HAP-1 (cell line): ENCODE results near the gene SPOCK2.

ENCODE experiments used
- DNase-seq, 2 experiments: peaks; one replicate each; pipeline ENCODE4 v3.0.0-alpha.2; 2016 to 2020; ENCODE audit warnings: low spot score in 2 of 2
- H3K27me3 ChIP-seq: fragments of 250-450 bp; sonication (Bioruptor Pico); 2 replicates; pipeline ENCODE4 v1.5.1; 2020; ENCODE audit warnings: low read depth, mild to moderate bottlenecking, moderate library complexity
- H3K36me3 ChIP-seq: fragments of 250-450 bp; sonication (Bioruptor Pico); replicated peaks from 2 replicates; pipeline ENCODE4 v1.5.1; 2020; ENCODE audit warnings: mild to moderate bottlenecking
- H3K4me1 ChIP-seq: fragments of 250-450 bp; sonication (Bioruptor Pico); 2 replicates; pipeline ENCODE4 v1.5.1; 2020; ENCODE audit warnings: mild to moderate bottlenecking
- H3K4me3 ChIP-seq: fragments of 250-450 bp; sonication (Bioruptor Pico); 2 replicates; pipeline ENCODE4 v1.5.1; 2020; ENCODE audit warnings: mild to moderate bottlenecking, moderate library complexity
- H3K9me3 ChIP-seq: fragments of 250-450 bp; sonication (Bioruptor Pico); 2 replicates; pipeline ENCODE4 v1.5.1; 2020; ENCODE audit warnings: mild to moderate bottlenecking, moderate library complexity
- in situ Hi-C: fragments of 300-500 bp; cut with MboI; formaldehyde crosslinking; loops from 3 replicates; pipeline ENCODE4 v1.14.3; 2020; ENCODE audit warnings: low sequenced_read_pairs, inconsistent platforms, mixed read lengths

The SPOCK2 gene

DNA sequence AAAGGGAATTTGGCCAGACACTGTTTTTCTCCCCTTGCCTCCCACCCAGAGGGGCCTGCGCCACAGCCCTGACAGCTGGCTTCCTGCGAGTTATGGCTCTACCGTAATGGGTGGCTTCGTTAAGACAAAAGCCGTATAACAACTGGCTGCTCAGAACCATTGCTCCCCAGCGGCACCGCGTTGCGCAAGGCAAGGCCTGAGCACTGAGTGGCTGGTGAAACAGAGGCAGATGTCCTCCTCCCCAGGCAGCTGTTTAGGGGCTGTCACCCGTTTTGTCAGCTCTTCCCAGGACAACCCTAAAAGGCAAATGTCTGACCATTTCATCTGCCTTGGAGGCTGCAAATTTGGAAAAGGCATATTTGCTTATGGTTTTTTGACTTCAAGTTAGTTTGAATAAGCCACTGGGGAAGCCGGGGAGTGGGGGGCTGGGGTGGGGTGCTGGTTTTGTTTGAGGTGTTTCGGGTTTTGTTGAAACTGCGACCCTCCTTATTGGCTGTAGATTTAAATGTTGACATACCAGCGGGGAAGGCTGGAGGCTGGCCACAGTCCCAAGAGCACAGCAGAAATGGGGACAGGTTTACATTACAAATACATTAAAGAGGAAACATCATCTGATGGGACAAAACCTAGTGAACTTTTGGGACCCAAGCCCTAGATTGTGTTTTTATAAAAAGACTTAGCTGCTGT is 681 bp upstream of the SPOCK2 start:
- in situ Hi-C loops, result no loop called here
- DNase-seq, result no peak
- Histone ChIP-seq H3K4me1 (no peaks in the 10 kb centered on the region; the same call in 1 of the 2 replicates), H3K4me3 (no peak overlapping the region), H3K9me3 (no peaks in the 10 kb centered on the region), H3K27me3 (peaks cover 34% of the 10 kb centered on the region), H3K36me3 (no peaks in the 10 kb centered on the region)

DNA sequence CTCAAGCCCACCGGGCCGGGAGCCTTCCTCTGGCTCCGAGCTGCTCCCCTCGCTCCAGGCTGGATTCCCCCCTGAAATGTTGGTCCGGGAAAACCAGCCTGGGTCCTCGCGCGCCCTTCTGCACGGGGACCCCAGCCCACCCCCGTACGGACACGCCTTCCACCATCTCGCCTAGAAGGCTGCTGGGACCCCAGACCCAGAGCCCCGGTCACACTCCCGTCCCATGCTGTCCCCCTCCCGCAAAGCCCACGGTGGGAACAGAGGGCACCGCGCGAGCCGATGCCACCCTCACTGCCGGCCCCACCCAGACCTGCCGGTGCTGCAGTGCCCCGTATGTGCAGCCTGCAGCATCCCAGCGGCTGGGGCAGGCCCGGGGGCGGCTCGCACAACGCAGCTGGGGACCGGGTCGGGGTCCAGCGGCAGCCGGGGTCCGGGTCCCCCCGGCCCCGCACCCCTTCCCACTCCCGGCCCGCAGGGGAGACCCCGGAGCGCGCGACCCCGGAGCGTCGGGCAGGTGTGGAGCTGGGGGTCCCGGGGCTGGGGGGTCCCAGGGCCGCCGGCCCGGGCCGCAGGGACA is 871 bp downstream of the SPOCK2 start:
- Histone ChIP-seq H3K4me3 (no peak overlapping the region), H3K27me3 (peaks cover 34% of the 10 kb centered on the region), H3K4me1 (no peaks in the 10 kb centered on the region; the same call in 1 of the 2 replicates), H3K36me3 (no peaks in the 10 kb centered on the region), H3K9me3 (no peaks in the 10 kb centered on the region)
- in situ Hi-C loops, result no loop called here
- DNase-seq, result no peak

DNA sequence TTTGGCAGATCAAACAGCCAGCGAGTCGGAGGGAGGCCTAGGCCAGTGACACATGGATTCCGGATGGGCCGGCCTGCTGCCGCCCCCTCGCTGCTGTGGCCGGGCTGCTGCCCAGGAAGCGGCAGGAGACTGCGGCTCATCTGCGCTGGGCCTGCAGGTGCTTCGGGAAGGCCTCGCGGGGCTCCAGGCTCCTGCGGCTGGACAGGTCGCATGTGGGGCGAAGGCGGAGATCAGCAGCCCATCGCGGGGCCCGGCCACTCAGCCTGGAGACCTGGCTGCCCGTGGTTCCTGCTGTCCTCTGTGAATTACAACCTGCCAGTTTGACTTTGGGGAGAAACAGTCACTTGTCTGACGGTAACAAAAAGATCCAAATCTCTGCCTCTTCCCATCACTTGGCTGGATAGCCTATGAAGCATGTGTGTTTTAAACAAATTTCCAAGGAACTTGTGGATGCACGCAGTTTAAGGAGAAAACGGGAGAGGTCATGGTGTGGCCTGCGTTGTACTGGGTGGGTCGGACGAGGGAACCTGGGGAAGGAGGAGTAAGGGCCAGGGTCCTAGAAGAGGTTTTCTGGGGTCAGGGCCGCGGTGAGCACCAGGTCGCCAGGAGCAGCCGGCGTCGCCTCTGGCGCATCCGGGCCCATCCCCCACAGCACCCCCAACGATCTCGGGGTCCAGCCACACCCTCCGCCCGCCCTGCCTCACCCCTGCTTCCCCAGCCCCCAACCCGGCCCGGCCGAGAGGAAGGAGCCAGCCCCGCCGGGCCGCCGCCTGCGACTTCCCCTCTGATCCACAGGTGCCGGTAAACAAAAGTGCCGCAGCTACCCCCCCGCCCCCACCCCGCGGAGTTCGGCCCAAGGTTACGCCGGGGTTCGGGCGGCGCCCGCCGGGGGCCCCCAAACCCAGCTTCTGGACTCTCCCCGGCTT is 1.6 kb downstream of the SPOCK2 start:
- DNase-seq, result no peak
- no peaks in the 10 kb centered on the region for H3K36me3 ChIP-seq
- in situ Hi-C loops, result no loop called here
- H3K9me3 ChIP-seq, result no peaks in the 10 kb centered on the region
- peaks cover 34% of the 10 kb centered on the region for H3K27me3 ChIP-seq
- no peaks in the 10 kb centered on the region; the same call in 1 of the 2 replicates for H3K4me1 ChIP-seq
- no peak overlapping the region for H3K4me3 ChIP-seq

- peaks cover 34% of the 10 kb centered on the region for H3K27me3 ChIP-seq
- DNase-seq, result no peak
- in situ Hi-C loops, result no loop called here
- H3K9me3 ChIP-seq, result no peaks in the 10 kb centered on the region
- no peaks in the 10 kb centered on the region; the same call in 1 of the 2 replicates for H3K4me1 ChIP-seq
- H3K4me3 ChIP-seq, result no peak overlapping the region
- H3K36me3 ChIP-seq, result no peaks in the 10 kb centered on the region
Measured at GRCh38 chr10:72085864-72086465, 2.4 kb downstream of the SPOCK2 start.

- Histone ChIP-seq H3K27me3 (peaks cover 32% of the 10 kb centered on the region), H3K9me3 (no peaks in the 10 kb centered on the region), H3K36me3 (no peaks in the 10 kb centered on the region), H3K4me3 (no peak overlapping the region), H3K4me1 (no peaks in the 10 kb centered on the region; the same call in 1 of the 2 replicates)
- DNase-seq, result no peak
- in situ Hi-C loops, result no loop called here
Measured at GRCh38 chr10:72085166-72085565, 3.2 kb downstream of the SPOCK2 start.

GRCh38 chr10:72083790-72084459 is 4.4 kb downstream of the SPOCK2 start:
- peaks cover 32% of the 10 kb centered on the region for H3K27me3 ChIP-seq
- no peaks in the 10 kb centered on the region for H3K9me3 ChIP-seq
- no peaks in the 10 kb centered on the region; the same call in 1 of the 2 replicates for H3K4me1 ChIP-seq
- H3K36me3 ChIP-seq, result no peaks in the 10 kb centered on the region
- no peak for DNase-seq
- in situ Hi-C loops, result no loop called here
- no peak overlapping the region for H3K4me3 ChIP-seq

DNA sequence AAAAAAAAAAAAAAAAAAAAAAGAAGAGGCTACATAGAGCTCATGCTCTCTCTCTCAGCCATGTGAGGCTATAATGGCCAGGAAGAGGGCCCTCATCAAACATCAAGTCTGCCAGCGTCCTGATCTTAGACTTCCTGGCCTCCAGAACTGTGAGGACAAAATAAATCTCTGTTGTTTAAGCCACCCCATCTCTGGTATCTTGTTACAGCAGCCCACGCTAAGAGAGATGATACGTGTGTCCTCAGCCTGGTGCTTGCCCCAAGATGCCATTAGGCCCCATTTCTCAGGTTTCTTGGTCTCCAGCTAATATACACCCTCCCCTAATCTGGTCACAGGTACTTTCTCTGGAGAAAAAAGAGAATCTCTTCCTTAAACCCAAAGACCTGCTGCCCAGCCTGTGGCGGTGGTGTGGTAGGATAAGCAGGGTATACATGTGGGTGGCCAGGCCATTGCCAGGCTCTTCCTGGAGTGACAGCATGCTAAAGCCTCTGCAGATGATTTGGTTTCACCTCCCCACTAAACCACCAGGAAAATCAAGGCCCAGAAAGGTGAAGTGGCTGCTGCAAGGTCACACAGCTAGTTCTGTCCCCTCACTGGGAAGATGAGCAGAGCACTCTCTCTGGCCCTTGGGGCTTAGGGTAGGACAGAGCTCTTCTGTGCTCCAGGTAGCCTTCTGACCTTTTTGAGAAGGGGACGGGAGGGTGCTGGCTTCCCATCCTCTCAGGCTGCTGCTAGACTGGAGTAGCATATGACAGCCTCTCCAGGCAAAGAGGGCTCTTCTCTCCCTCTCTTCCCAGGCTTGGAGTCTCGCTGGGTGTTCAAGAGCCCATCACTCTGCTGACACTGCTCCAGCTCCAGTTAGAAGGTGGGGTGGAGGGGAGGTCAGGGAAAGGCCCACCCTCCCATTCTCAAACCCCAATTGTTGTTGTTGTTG is 5.2 kb downstream of the SPOCK2 start:
- DNase-seq, result no peak
- H3K36me3 ChIP-seq, result no peaks in the 10 kb centered on the region
- in situ Hi-C loops, result no loop called here
- H3K4me3 ChIP-seq, result no peak overlapping the region
- H3K9me3 ChIP-seq, result no peaks in the 10 kb centered on the region
- no peaks in the 10 kb centered on the region; the same call in 1 of the 2 replicates for H3K4me1 ChIP-seq
- peaks cover 24% of the 10 kb centered on the region for H3K27me3 ChIP-seq

- in situ Hi-C loops, result no loop called here
- H3K4me3 ChIP-seq, result no peak overlapping the region
- H3K9me3 ChIP-seq, result no peaks in the 10 kb centered on the region
- H3K4me1 ChIP-seq, result no peaks in the 10 kb centered on the region
- H3K36me3 ChIP-seq, result no peaks in the 10 kb centered on the region
- peaks cover 12% of the 10 kb centered on the region for H3K27me3 ChIP-seq
- DNase-seq, result no peak
Measured at GRCh38 chr10:72081772-72082590, 6.4 kb downstream of the SPOCK2 start.

GRCh38 chr10:72081210-72081609 is 7.1 kb downstream of the SPOCK2 start:
- no peak for DNase-seq
- no peaks in the 10 kb centered on the region for H3K36me3 ChIP-seq
- no peak overlapping the region for H3K4me3 ChIP-seq
- H3K4me1 ChIP-seq, result no peaks in the 10 kb centered on the region
- peaks cover 10% of the 10 kb centered on the region for H3K27me3 ChIP-seq
- no peaks in the 10 kb centered on the region for H3K9me3 ChIP-seq
- in situ Hi-C loops, result no loop called here

GRCh38 chr10:72080042-72080975 is 8.0 kb downstream of the SPOCK2 start:
- H3K4me1 ChIP-seq, result no peaks in the 10 kb centered on the region
- H3K36me3 ChIP-seq, result no peaks in the 10 kb centered on the region
- no peak overlapping the region for H3K4me3 ChIP-seq
- in situ Hi-C loops, result no loop called here
- peaks cover 5% of the 10 kb centered on the region; the same call in 1 of the 2 replicates for H3K27me3 ChIP-seq
- DNase-seq, result no peak
- no peaks in the 10 kb centered on the region for H3K9me3 ChIP-seq

DNA sequence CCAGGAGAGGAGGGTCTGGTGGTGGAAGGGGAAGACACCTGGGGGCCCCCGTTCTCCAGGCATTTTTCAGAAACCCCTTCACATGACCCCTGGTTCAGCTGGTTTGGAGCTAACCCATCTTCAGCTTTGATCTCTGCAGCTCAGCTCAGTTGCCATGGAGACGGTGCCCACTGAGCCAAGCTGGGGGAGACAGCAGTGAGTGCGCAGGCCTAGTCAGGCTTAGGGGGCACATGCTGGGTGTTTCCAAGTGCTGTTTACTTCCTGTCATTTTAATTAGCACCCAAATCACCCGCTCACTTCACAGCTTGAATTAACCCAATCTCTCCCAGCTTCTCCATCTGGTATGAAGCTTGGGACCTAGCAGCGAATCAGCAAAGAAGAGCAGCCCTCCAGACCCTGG is 9.0 kb downstream of the SPOCK2 start:
- Histone ChIP-seq H3K4me1 (no peaks in the 10 kb centered on the region), H3K9me3 (no peaks in the 10 kb centered on the region), H3K27me3 (peaks cover 5% of the 10 kb centered on the region; the same call in 1 of the 2 replicates), H3K4me3 (no peak overlapping the region), H3K36me3 (no peaks in the 10 kb centered on the region)
- no peak for DNase-seq
- in situ Hi-C loops, result no loop called here
